GM23338 (cell line): Measurements from ENCODE around the gene RRP9.

ENCODE experiments used
- CTCF ChIP-seq, 2 experiments: fragments of 200-600 bp in 1 of 2; sonication (generic) in 1 of 2; conservative IDR thresholded peaks; 2 replicates each; pipeline versions ENCODE4 v1.5.1 to v1.6.1; 2016 to 2017; ENCODE audit warnings: antibody characterized with exemption in 2 of 2, low read depth in 2 of 2, mild to moderate bottlenecking in 2 of 2, moderate library complexity in 1 of 2
- EZH2 ChIP-seq: fragments of 200-600 bp; sonication (generic); IDR thresholded peaks from one replicate; pipeline ENCODE4 v1.8.0; 2017; ENCODE audit warnings: antibody characterized with exemption, mild to moderate bottlenecking, low read depth; ENCODE audit not compliant: unreplicated experiment
- EZH2phosphoT487 ChIP-seq: fragments of 200-600 bp; sonication (generic); IDR thresholded peaks from one replicate; pipeline ENCODE4 v1.8.1; 2018; ENCODE audit warnings: antibody characterized with exemption; ENCODE audit not compliant: unreplicated experiment
- JUNB ChIP-seq: IDR thresholded peaks from one replicate; pipeline ENCODE4 v1.6.1; 2016; ENCODE audit warnings: antibody characterized with exemption; ENCODE audit not compliant: unreplicated experiment
- NANOG ChIP-seq: IDR thresholded peaks from 2 replicates; pipeline ENCODE4 v1.6.1; 2016; ENCODE audit warnings: antibody characterized with exemption, borderline replicate concordance
- POLR2AphosphoS5 ChIP-seq: IDR thresholded peaks from 2 replicates; pipeline ENCODE4 v1.6.1; 2016; ENCODE audit warnings: antibody characterized with exemption, low read depth
- REST ChIP-seq: IDR thresholded peaks from one replicate; pipeline ENCODE4 v1.6.1; 2018; ENCODE audit warnings: antibody characterized with exemption; ENCODE audit not compliant: unreplicated experiment
- ZNF114 ChIP-seq: fragments of 250-450 bp; sonication (Bioruptor Pico); IDR thresholded peaks from 2 replicates; pipeline ENCODE4 v1.5.0; 2020; ENCODE audit warnings: mild to moderate bottlenecking, moderate library complexity
- ZNF331 ChIP-seq: fragments of 250-450 bp; sonication (Bioruptor Pico); IDR thresholded peaks from 2 replicates; pipeline ENCODE4 v1.5.0; 2020; ENCODE audit warnings: low read depth, mild to moderate bottlenecking, moderate library complexity

GRCh38 chr3:51938780-51939425 is 2.8 kb downstream of the RRP9 start:
- no peak for TF ChIP-seq CTCF (conservative IDR thresholded peaks at IDR 0.05; ENCODE audit: low read depth in 2 of 2)
- no peak for TF ChIP-seq EZH2phosphoT487
- TF ChIP-seq EZH2 = no peak
- no peak for TF ChIP-seq ZNF114 (CRISPR knock-in tag)
- TF ChIP-seq JUNB = no peak
- TF ChIP-seq POLR2AphosphoS5 = no peak
- no peak for TF ChIP-seq ZNF331
- TF ChIP-seq NANOG = no peak
- TF ChIP-seq REST = no peak
